SK-N-SH (cell line): ENCODE results near the gene AK5. TPM values are rescaled to one million over a fixed set of nuclear protein-coding genes. Genes with fewer than 3 reads are reported as not detected.

ENCODE experiments used
- CTCF ChIA-PET: fragments of 300-600, 350-600 bp; formaldehyde crosslinking; extraction: SDS; loops from one replicate; lab custom pipeline; 2021; lab: Yijun Ruan, JAX
- POLR2A ChIA-PET: fragments of 350-600 bp; sonication (Branson Sonifier 250); formaldehyde crosslinking; extraction: SDS; loops from one replicate; lab custom pipeline; 2020; ENCODE audit warnings: antibody characterized with exemption, inconsistent platforms; lab: Yijun Ruan, JAX
- DNase-seq: peaks from one replicate; pipeline ENCODE4 v3.0.0; 2012
- H2AFZ ChIP-seq: fragments of 200-600 bp; sonication (generic); 2 replicates; pipeline ENCODE4 v1.8.1; 2016; ENCODE audit warnings: antibody characterized with exemption, mild to moderate bottlenecking, low read depth
- H3F3A ChIP-seq: fragments of 200-600 bp; sonication (generic); replicated peaks from 2 replicates; pipeline ENCODE3; 2016; ENCODE audit warnings: antibody characterized with exemption, mild to moderate bottlenecking; ENCODE audit not compliant: insufficient read depth
- H3K27ac ChIP-seq, 2 experiments: fragments of 200-500 bp in 1 of 2; fragments of 200-600 bp in 1 of 2; sonication (Bioruptor generic) in 1 of 2; sonication (generic), shearing (Covaris generic) in 1 of 2; 2 replicates each; pipeline versions ENCODE4 v1.5.1 to v1.6.1; 2014 to 2016; ENCODE audit warnings: low read depth in 2 of 2, inconsistent platforms in 1 of 2, low read length in 1 of 2, mild to moderate bottlenecking in 1 of 2, mixed read lengths in 1 of 2
- H3K27me3 ChIP-seq: fragments of 200-600 bp; sonication (generic), shearing (Covaris generic); 2 replicates; pipeline ENCODE4 v1.6.1; 2016; ENCODE audit warnings: mixed run types; ENCODE audit not compliant: insufficient read depth
- H3K36me3 ChIP-seq, 2 experiments: fragments of 200-500 bp in 1 of 2; fragments of 200-600 bp in 1 of 2; sonication (Bioruptor generic) in 1 of 2; sonication (generic) in 1 of 2; replicated peaks in 1 of 2; 2 replicates each; pipeline versions ENCODE3 to v1.5.1; 2014 to 2016; ENCODE audit warnings: low read length in 1 of 2, mild to moderate bottlenecking in 1 of 2; ENCODE audit not compliant: insufficient read depth in 2 of 2, control insufficient read depth in 1 of 2
- H3K4me1 ChIP-seq, 2 experiments: fragments of 200-500 bp in 1 of 2; fragments of 200-600 bp in 1 of 2; sonication (Bioruptor generic) in 1 of 2; sonication (generic), shearing (Covaris generic) in 1 of 2; 2 replicates each; pipeline versions ENCODE4 v1.5.1 to v1.6.1; 2014 to 2016; ENCODE audit warnings: low read depth in 1 of 2, low read length in 1 of 2, mixed run types in 1 of 2; ENCODE audit not compliant: insufficient read depth in 2 of 2, control insufficient read depth in 1 of 2
- H3K4me2 ChIP-seq: fragments of 200-600 bp; sonication (generic), shearing (Covaris generic); 2 replicates; pipeline ENCODE4 v1.6.1; 2017; ENCODE audit warnings: mixed run types
- H3K4me3 ChIP-seq, 2 experiments: fragments of 200-500 bp in 1 of 2; fragments of 200-600 bp in 1 of 2; sonication (Bioruptor generic) in 1 of 2; sonication (generic), shearing (Covaris generic) in 1 of 2; 2 replicates each; pipeline versions ENCODE4 v1.5.1 to v1.8.1; 2014 to 2016; ENCODE audit warnings: low read depth in 2 of 2, inconsistent platforms in 1 of 2, low read length in 1 of 2, mild to moderate bottlenecking in 1 of 2, mixed read lengths in 1 of 2, moderate library complexity in 1 of 2
- H3K79me2 ChIP-seq: fragments of 200-600 bp; sonication (generic); 2 replicates; pipeline ENCODE4 v1.8.1; 2017; ENCODE audit warnings: mild to moderate bottlenecking; ENCODE audit not compliant: insufficient read depth
- H3K9ac ChIP-seq: fragments of 200-600 bp; sonication (generic); 2 replicates; pipeline ENCODE4 v1.6.1; 2017; ENCODE audit warnings: mixed run types
- H3K9me2 ChIP-seq: fragments of 200-600 bp; sonication (generic); 2 replicates; pipeline ENCODE4 v1.6.1; 2017; ENCODE audit warnings: mixed run types
- H3K9me3 ChIP-seq: fragments of 200-600 bp; sonication (generic); 2 replicates; pipeline ENCODE4 v1.6.1; 2017; ENCODE audit warnings: mixed run types, mild to moderate bottlenecking, moderate library complexity
- H4K20me1 ChIP-seq: fragments of 200-600 bp; sonication (generic); 2 replicates; pipeline ENCODE4 v1.6.1; 2017; ENCODE audit warnings: mild to moderate bottlenecking, mixed run types; ENCODE audit not compliant: insufficient read depth
- FOSL2 ChIP-seq: IDR thresholded peaks from 2 replicates; pipeline ENCODE4 v1.4.0; 2012; ENCODE audit warnings: low read depth, mild to moderate bottlenecking, moderate library complexity, borderline replicate concordance
- FOXJ3 ChIP-seq: sonication (generic); formaldehyde crosslinking; IDR thresholded peaks from 2 replicates; pipeline ENCODE4 v1.5.1; 2020; ENCODE audit warnings: mild to moderate bottlenecking, missing genetic modification reagents
- GABPA ChIP-seq: IDR thresholded peaks from 2 replicates; pipeline ENCODE4 v1.4.0; 2012; ENCODE audit warnings: low read depth, mild to moderate bottlenecking
- GATA2 ChIP-seq: sonication (generic); formaldehyde crosslinking; IDR thresholded peaks from 2 replicates; pipeline ENCODE4 v1.5.0; 2020; ENCODE audit warnings: mild to moderate bottlenecking, missing genetic modification reagents
- MEF2A ChIP-seq: IDR thresholded peaks from 2 replicates; pipeline ENCODE4 v1.4.0; 2012; ENCODE audit warnings: low read depth, borderline replicate concordance
- MXI1 ChIP-seq: IDR thresholded peaks from 2 replicates; pipeline ENCODE4 v1.6.1; 2012; ENCODE audit warnings: mild to moderate bottlenecking, low read depth, low read length, improper control_type of control experiment
- NFIC ChIP-seq: IDR thresholded peaks from 2 replicates; pipeline ENCODE4 v1.4.0; 2012; ENCODE audit warnings: borderline replicate concordance
- PBX3 ChIP-seq: IDR thresholded peaks from 2 replicates; pipeline ENCODE4; 2012
- POLR2AphosphoS5 ChIP-seq: IDR thresholded peaks from 2 replicates; pipeline ENCODE4 v1.6.1; 2012; ENCODE audit warnings: low read depth, low read length
- RAD21 ChIP-seq: IDR thresholded peaks from 2 replicates; pipeline ENCODE4 v1.6.1; 2012; ENCODE audit warnings: mild to moderate bottlenecking, low read length
- RCOR1 ChIP-seq: fragments of 150-350 bp; IDR thresholded peaks from 2 replicates; pipeline ENCODE4 v1.6.1; 2017; ENCODE audit warnings: antibody characterized with exemption, low read length
- RFX5 ChIP-seq: IDR thresholded peaks from 2 replicates; pipeline ENCODE4 v1.6.1; 2012; ENCODE audit warnings: mild to moderate bottlenecking, improper control_type of control experiment, low read length
- TEAD4 ChIP-seq: IDR thresholded peaks from 2 replicates; pipeline ENCODE4 v1.4.0; 2012; ENCODE audit warnings: mild to moderate bottlenecking, borderline replicate concordance; ENCODE audit not compliant: insufficient read depth
- USF1 ChIP-seq: IDR thresholded peaks from 2 replicates; pipeline ENCODE4 v1.4.0; 2012; ENCODE audit warnings: low read depth, borderline replicate concordance
- USF2 ChIP-seq: fragments of 150-350 bp; IDR thresholded peaks from 2 replicates; pipeline ENCODE4 v1.6.1; 2017; ENCODE audit warnings: antibody characterized with exemption, low read length, low read depth, borderline replicate concordance
- YY1 ChIP-seq: IDR thresholded peaks from 2 replicates; pipeline ENCODE4 v1.4.0; 2012; ENCODE audit warnings: low read depth, mild to moderate bottlenecking
- ZBTB33 ChIP-seq: IDR thresholded peaks from 2 replicates; pipeline ENCODE4 v1.4.0; 2012; ENCODE audit warnings: low read depth, borderline replicate concordance
- whole genome bisulfite sequencing: methylation state at CpG from one replicate; pipeline ENCODE4 v1.1.6; 2017; ENCODE audit warnings: low lambda C conversion rate; 5-methylcytosine and 5-hydroxymethylcytosine counted together
- polyA plus RNA-seq, 3 experiments: library from polyadenylated mRNA; depleted of rRNA; stranded (reverse); fragments of >200 nt; gene quantifications; 2 replicates each; pipeline ENCODE4 v1.2.3, GENCODE V29; 2012

Gene AK5
- polyA plus RNA-seq, 1 of the 3 experiments (the other 2 are of a cell fraction) = 22.9 TPM

GRCh38 chr1:77398152-77398551, 116.3 kb downstream of the AK5 start:
- Histone ChIP-seq H3K4me1 (peaks cover 3 to 14% of the 10 kb centered on the region in 2 experiments; a peak in 3 of 4 replicates), H3K79me2 (no peaks in the 10 kb centered on the region), H3K4me2 (no peak overlapping the region), H3K9ac (no peak overlapping the region), H3K9me2 (no peaks in the 10 kb centered on the region), H3K36me3 (peaks cover 0 to under 1% of the 10 kb centered on the region in 2 experiments), H3K27ac (no peak overlapping the region), H3F3A (peaks cover 10% of the 10 kb centered on the region), H3K9me3 (no peaks in the 10 kb centered on the region), H3K27me3 (no peaks in the 10 kb centered on the region), H3K4me3 (no peak overlapping the region), H2AFZ (no peak overlapping the region), H4K20me1 (no peaks in the 10 kb centered on the region)
- no peak for TF ChIP-seq GATA2 (CRISPR knock-in tag)
- WGBS = 80% methylated on average over 3 of the region's 3 CpGs
- CTCF ChIA-PET = interaction anchor here (1.4 kb wide), 2 partner anchors 13 to 22 kb away, joined by 3 to 4 read pairs; no protein-coding TSS in a partner anchor
- POLR2A ChIA-PET = no interaction called here
- DNase-seq = no peak

- Histone ChIP-seq H3K4me2 (no peak overlapping the region), H3K27me3 (no peaks in the 10 kb centered on the region), H3K36me3 (no peaks in the 10 kb centered on the region), H3K9me3 (no peaks in the 10 kb centered on the region), H3F3A (peaks cover 7% of the 10 kb centered on the region), H4K20me1 (no peaks in the 10 kb centered on the region), H3K79me2 (no peaks in the 10 kb centered on the region), H2AFZ (no peak overlapping the region), H3K9ac (no peak overlapping the region), H3K27ac (no peak overlapping the region), H3K4me1 (peaks cover 3 to 10% of the 10 kb centered on the region in 2 experiments; a peak in 3 of 4 replicates), H3K9me2 (no peaks in the 10 kb centered on the region), H3K4me3 (no peak overlapping the region)
- ChIA-PET POLR2A (no interaction called here), CTCF (interaction anchor here (1.4 kb wide), 1 partner anchor 23 kb away, joined by 4 read pairs; no protein-coding TSS in a partner anchor)
- 94% methylated on average over 6 of the region's 6 CpGs for WGBS
- TF ChIP-seq MEF2A (no peak), PBX3 (no peak), ZBTB33 (no peak)
- no peak for DNase-seq
Measured at GRCh38 chr1:77399250-77400086, 117.6 kb downstream of the AK5 start.

- CTCF ChIA-PET = no interaction called here
- H2AFZ ChIP-seq = no peak overlapping the region
- no peak for DNase-seq
- TF ChIP-seq RAD21 (no peak), MXI1 (no peak), FOXJ3 (CRISPR knock-in tag) (no peak), USF1 (no peak), YY1 (no peak), RCOR1 (no peak), POLR2AphosphoS5 (no peak), TEAD4 (no peak), GABPA (no peak), NFIC (no peak), USF2 (no peak), RFX5 (no peak), FOSL2 (no peak)
Measured at GRCh38 chr1:77400781-77401180, 119.0 kb downstream of the AK5 start.

More at GRCh38 chr1:77400781-77401180, 119.0 kb downstream of the AK5 start:
- H3K4me3 ChIP-seq = no peak overlapping the region
- H3K27ac ChIP-seq = peak overlapping the region in 1 of 2 experiments; percentile 55; a peak in 1 of 4 replicates
- no peaks in the 10 kb centered on the region for H3K36me3 ChIP-seq
- no peaks in the 10 kb centered on the region for H3K9me3 ChIP-seq
- no peaks in the 10 kb centered on the region for H3K9me2 ChIP-seq
- no peaks in the 10 kb centered on the region for H4K20me1 ChIP-seq
- POLR2A ChIA-PET = no interaction called here
- no peak overlapping the region for H3K4me2 ChIP-seq
- H3K27me3 ChIP-seq = no peaks in the 10 kb centered on the region
- peaks cover 0 to 3% of the 10 kb centered on the region in 2 experiments; a peak in 1 of 4 replicates for H3K4me1 ChIP-seq
- H3K9ac ChIP-seq = no peak overlapping the region
- 85% methylated on average over 2 of the region's 2 CpGs for WGBS
- H3K79me2 ChIP-seq = no peaks in the 10 kb centered on the region
- peaks cover 3% of the 10 kb centered on the region for H3F3A ChIP-seq
